ENCODE measurements around the gene NCKAP1. TPM values are rescaled to one million over a fixed set of nuclear protein-coding genes. Genes with fewer than 3 reads are reported as not detected.

NCKAP1 gene
- total and polyA plus RNA-seq, 10 of the 15 experiments (the other 5 are each of a cell fraction or from before 2014, with no cell fraction given): 0.11 to 1.5 (median 0.52) TPM

GRCh38 chr2:183079139-183079775, 41.0 kb upstream of the NCKAP1 start (continued):
- TF ChIP-seq, protein P1, sequence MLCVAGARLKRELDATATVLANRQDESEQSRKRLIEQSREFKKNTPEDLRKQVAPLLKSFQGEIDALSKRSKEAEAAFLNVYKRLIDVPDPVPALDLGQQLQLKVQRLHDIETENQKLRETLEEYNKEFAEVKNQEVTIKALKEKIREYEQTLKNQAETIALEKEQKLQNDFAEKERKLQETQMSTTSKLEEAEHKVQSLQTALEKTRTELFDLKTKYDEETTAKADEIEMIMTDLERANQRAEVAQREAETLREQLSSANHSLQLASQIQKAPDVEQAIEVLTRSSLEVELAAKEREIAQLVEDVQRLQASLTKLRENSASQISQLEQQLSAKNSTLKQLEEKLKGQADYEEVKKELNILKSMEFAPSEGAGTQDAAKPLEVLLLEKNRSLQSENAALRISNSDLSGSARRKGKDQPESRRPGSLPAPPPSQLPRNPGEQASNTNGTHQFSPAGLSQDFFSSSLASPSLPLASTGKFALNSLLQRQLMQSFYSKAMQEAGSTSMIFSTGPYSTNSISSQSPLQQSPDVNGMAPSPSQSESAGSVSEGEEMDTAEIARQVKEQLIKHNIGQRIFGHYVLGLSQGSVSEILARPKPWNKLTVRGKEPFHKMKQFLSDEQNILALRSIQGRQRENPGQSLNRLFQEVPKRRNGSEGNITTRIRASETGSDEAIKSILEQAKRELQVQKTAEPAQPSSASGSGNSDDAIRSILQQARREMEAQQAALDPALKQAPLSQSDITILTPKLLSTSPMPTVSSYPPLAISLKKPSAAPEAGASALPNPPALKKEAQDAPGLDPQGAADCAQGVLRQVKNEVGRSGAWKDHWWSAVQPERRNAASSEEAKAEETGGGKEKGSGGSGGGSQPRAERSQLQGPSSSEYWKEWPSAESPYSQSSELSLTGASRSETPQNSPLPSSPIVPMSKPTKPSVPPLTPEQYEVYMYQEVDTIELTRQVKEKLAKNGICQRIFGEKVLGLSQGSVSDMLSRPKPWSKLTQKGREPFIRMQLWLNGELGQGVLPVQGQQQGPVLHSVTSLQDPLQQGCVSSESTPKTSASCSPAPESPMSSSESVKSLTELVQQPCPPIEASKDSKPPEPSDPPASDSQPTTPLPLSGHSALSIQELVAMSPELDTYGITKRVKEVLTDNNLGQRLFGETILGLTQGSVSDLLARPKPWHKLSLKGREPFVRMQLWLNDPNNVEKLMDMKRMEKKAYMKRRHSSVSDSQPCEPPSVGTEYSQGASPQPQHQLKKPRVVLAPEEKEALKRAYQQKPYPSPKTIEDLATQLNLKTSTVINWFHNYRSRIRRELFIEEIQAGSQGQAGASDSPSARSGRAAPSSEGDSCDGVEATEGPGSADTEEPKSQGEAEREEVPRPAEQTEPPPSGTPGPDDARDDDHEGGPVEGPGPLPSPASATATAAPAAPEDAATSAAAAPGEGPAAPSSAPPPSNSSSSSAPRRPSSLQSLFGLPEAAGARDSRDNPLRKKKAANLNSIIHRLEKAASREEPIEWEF (IDR thresholded peaks at IDR 0.05; ENCODE audit: insufficient replicate concordance, low read depth, low read length): no peak
- 0 out of 2 replicates have a peak, but pooled peaks have one; percentile 28 for TF ChIP-seq MXI1 (IDR thresholded peaks at IDR 0.05; ENCODE audit: low read depth, low read length)
- TF ChIP-seq ZBED1 (IDR thresholded peaks at IDR 0.05; ENCODE audit: borderline replicate concordance): no peak
- no peak for TF ChIP-seq CHD4 (IDR thresholded peaks at IDR 0.05)
- no peak for TF ChIP-seq JUND (IDR thresholded peaks at IDR 0.05; ENCODE audit: low read depth, low read length)
- no peak for TF ChIP-seq DPF2 (IDR thresholded peaks at IDR 0.05)
- TF ChIP-seq MAX (IDR thresholded peaks at IDR 0.05; ENCODE audit: low read depth, low read length): no peak
- TF ChIP-seq KDM1A (IDR thresholded peaks at IDR 0.05; ENCODE audit: borderline replicate concordance): no peak
- no peak for TF ChIP-seq NR2C2 (IDR thresholded peaks at IDR 0.05; ENCODE audit: borderline replicate concordance, control insufficient read depth, insufficient read length, low read depth)
- TF ChIP-seq POLR2AphosphoS5 (IDR thresholded peaks at IDR 0.05; ENCODE audit: low read length): no peak
- no peak for TF ChIP-seq SP1 (IDR thresholded peaks at IDR 0.05; ENCODE audit: low read depth, low read length)
- TF ChIP-seq, protein P2, sequence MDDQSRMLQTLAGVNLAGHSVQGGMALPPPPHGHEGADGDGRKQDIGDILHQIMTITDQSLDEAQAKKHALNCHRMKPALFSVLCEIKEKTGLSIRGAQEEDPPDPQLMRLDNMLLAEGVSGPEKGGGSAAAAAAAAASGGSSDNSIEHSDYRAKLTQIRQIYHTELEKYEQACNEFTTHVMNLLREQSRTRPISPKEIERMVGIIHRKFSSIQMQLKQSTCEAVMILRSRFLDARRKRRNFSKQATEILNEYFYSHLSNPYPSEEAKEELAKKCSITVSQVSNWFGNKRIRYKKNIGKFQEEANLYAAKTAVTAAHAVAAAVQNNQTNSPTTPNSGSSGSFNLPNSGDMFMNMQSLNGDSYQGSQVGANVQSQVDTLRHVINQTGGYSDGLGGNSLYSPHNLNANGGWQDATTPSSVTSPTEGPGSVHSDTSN (IDR thresholded peaks at IDR 0.05; ENCODE audit: insufficient replicate concordance, low read depth, low read length): no peak
